A549 treated with CORT108297 at 1 μM for 4 hours (cell line): Measurements from ENCODE around the gene WNT11. TPM values are rescaled to one million over a fixed set of nuclear protein-coding genes. Genes with fewer than 3 reads are reported as not detected.

Experiments
- total RNA-seq: library from RNA; stranded (reverse); fragments of 200-300 nt; extraction: Qiagen RNA extraction; gene quantifications from 5 replicates; pipeline ENCODE4 v1.2.3, GENCODE V29; 2022

WNT11 gene
- 0.83 to 1.6 TPM (median 1.2 TPM) in 5 replicates for total RNA-seq

DNA sequence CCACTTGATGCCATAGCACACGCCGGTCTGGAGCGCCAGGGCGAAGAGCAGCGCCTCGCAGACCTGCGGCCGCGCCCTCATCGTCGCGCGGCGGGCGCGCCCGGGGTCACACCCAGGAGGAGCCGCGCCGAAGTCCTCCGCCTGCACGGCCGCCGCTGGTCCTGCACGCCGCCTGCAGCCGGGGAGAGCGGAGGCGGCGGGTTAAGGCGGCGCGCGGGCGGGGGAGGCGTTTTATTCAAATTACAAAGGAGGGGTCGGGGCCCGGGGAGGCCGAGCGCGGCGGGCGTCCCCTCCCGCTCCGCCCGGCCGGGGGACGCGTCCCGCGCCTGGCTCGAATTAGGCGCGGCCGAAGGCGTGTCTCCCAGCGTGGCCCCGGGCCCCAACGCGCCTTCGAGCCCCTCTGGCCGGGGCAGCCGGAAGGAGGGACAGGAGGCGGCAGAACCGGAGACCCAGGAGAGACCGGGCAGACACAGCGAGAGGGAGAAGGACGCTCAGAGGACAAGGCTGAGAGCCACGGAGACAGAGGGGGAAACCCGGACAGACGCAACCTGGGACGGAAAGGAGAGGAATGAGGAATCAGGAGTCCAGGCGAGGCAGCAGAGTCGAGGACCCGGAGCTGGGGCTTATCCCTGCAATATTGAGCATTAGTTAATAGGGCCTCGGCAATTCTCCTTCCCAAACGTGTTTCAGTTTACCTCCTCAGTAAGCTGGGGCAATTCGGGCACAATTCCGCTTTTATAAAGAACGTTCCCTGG, at the start of gene WNT11:
Gene WNT11 (minus strand): TSS at position 176 of the 755 bp plus-strand sequence. CDS start 95 bp downstream, at position 81.

Other genes with a start within 250 kb of the WNT11 start
- 42.1 to 56.0 TPM (median 46.0 TPM) in 5 replicates for gene THAP12, start 174.6 kb upstream of the WNT11 start, total RNA-seq
- gene GVQW3, start 174.8 kb upstream of the WNT11 start, total RNA-seq: 0.71 to 1.2 TPM (median 1.0 TPM) in 5 replicates
- gene EMSY, start 238.5 kb upstream of the WNT11 start, total RNA-seq: 10.6 to 14.8 TPM (median 13.5 TPM) in 5 replicates